HL-60/S4 treated with retinoic acid at 250 ng/mL for 4 days and 3 days (cell line): Measurements from ENCODE around the gene CBLN2.

Source experiments
- in situ Hi-C: fragments of 300-500 bp; cut with MboI; formaldehyde crosslinking; loops from 2 replicates; pipeline ENCODE4 v1.7.0; 2022; ENCODE audit warnings: low sequenced_read_pairs

CBLN2 gene

DNA sequence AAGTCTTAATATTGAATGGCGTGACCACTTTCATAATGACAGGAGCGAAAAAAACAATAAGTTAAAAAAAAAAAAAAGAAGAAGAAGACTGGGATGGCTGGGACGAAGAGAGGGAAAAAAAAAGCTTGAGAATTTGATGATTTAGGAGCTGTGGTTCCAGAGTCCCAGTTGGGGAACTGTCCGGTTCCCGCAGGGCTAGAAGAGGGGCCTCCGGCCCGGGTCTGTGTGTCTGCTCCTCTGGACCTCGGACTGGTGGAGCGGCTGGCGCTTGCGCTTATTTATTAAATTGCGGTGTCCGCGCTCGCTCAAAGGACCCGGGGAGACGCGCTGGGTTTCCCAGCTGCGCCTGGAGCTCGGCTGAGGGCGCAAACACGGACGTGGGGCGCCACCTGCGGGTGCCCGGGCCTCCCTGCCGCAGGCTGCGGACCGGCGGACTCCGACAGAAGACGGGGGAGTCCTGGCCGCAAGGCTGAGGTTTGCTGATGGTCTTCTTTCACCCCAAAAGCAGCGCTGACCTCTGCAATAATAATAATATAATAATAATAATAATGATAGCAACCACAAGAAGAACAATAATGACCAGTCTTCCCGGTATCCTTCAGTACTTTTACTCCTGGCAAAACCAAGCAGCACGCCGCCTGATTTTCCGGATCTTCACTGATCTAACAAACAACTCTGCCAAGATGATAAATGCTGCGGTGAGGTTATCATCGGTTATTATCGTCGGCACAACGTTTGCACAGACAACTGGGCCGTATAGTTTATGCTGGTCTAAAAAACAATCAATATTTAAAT, at the start of gene CBLN2:
Gene CBLN2 (minus strand): TSS at position 251 of the 795 bp plus-strand sequence. CDS start 2,182 bp downstream, outside the sequence.
- in situ Hi-C loops = no loop called here

GRCh38 chr18:72588360-72588759, 44.2 kb upstream of the CBLN2 start:
- in situ Hi-C loops = no loop called here

- in situ Hi-C loops = no loop called here
Measured at GRCh38 chr18:72584787-72585186, 40.6 kb upstream of the CBLN2 start.

DNA sequence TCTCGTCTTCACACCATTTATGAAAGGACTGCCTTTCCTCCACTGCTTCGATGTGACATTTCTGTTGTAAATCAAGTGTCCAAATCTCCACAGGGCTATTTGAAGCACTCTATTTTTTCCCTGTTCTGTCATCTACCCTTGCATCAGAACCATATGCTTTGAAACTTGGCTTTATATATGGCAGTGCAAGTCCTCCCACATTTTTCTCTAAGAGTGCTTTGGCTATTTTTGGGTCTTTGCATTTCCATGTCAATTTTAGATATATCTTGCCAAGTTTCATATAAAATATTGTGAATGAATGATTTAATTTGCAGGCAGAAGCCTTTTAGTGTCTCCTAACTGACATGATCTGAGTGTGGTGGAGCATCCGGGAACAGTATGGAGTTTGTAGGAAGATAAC, 37.8 kb upstream of the CBLN2 start:
- in situ Hi-C loops = no loop called here

GRCh38 chr18:72572896-72573295, 28.8 kb upstream of the CBLN2 start:
- in situ Hi-C loops = no loop called here

DNA sequence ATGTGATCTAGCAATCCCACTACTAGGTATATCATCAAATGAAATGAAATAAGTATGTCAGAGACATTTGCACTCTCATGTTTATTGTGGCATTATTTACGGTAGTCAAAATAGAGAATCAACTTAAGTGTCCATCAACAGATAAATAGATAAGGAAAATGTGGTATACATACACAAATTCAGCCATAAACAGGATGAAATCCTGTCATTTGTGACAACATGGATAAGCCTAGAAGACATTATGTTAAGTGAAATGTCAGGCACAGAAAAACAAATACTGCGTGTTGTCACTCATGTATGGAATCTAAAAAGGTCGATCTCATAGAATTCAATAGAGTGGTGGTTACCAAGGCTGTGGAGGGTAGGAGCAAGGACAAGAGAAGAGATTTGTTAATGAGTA, 22.1 kb upstream of the CBLN2 start:
- in situ Hi-C loops = no loop called here

- in situ Hi-C loops = no loop called here
Measured at GRCh38 chr18:72555968-72556367, 11.8 kb upstream of the CBLN2 start.

DNA sequence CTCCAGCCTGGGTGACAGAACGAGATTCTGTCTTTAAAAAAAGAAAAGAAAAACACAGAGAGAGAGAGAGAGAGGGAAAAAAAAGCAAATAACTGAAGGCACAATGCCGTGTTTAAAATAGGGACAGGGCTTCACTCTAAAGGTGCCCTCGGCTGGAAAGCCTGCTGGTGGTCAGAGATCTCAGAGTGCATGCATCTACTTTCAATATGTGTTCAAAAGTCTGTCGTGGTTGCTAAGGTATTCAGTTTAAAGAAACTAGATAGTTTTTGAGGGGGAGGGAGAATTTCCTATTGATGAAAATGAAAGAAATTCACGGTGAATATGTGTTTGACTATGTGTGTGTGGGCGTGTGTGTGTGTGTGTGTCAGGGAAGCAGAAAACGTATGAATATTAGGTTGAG, 11.0 kb upstream of the CBLN2 start:
- in situ Hi-C loops = no loop called here

DNA sequence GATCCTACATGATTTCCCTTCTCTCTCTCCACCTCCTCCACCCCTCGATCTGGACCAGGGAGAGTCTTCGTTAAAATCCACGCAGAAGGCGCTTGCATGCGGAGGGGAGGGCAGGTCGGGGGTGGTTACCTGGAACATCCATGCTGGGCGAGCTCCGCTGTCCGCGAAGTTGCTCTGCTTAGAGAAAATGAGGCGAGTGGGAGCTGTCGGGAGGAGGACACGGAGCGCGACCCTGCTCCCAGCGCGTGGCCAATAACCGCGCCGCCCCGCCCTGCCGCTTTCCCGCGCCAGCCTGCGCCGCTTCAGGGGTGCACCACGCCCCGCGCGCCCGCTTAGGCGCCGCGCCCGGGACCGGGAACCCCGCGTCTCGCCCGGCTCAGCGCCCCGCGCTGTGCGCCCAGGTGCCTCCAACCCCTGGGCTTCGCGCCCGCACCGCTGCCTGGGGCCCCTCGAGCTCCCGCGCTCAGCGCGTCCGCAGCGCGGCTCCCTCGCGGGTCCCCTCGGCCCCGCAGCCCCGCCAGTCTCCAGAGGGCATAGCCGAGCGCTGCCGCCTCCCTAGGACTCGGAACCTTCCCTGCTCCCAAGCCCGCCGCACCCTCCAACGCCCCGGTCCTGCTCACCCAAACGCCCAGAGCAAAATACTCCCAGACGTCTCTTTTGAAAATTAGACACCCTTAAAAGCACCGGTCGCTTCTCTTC, 636 bp downstream of the CBLN2 start:
- in situ Hi-C loops = no loop called here

- in situ Hi-C loops = no loop called here
Measured at GRCh38 chr18:72542984-72543356, 1.2 kb downstream of the CBLN2 start.

- in situ Hi-C loops = no loop called here
Measured at GRCh38 chr18:72542342-72542741, 1.8 kb downstream of the CBLN2 start.

DNA sequence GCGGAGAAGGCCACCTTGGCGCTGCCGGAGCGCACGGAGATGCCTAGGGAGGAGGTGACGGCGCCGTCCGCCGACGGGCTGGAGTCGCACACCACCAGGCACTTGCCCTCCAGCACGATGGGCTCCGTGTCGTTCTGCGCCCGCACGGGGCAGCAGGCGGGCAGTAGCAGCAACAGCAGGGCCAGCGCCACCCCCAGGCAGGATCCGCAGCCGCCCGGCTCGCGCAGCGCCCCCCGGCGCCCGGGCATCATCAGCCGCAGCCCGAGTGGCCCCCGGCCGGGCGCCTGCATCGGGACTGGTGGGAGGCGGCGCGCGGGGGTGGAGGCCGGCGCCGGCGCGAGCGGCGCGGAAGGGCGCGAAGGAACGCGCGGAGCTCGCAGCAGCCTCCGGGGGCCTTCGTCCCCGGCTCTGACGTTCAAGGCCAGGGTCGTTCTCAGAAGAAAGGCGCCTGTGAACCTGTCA, 2.2 kb downstream of the CBLN2 start:
- in situ Hi-C loops = no loop called here

DNA sequence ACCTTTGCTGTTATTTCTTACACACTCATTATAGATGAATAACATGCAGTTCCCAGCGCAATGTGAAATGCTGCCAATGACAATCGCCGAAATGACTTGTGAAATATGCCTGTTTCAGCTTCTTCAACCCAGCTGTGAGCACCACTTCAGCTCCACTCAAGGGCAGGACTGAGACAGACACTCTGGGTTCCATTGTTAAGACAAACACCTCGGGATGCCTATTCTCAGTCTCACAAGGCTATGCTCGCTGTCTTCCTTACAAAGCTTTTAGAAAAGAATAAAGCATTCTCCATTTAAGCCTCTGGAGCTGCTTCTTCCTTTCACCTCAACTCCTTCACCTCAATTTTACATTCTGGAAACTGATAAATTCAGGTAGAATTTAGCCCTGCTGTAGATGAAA, 4.2 kb downstream of the CBLN2 start:
- in situ Hi-C loops = no loop called here

GRCh38 chr18:72530622-72531021, 13.5 kb downstream of the CBLN2 start:
- in situ Hi-C loops = no loop called here

DNA sequence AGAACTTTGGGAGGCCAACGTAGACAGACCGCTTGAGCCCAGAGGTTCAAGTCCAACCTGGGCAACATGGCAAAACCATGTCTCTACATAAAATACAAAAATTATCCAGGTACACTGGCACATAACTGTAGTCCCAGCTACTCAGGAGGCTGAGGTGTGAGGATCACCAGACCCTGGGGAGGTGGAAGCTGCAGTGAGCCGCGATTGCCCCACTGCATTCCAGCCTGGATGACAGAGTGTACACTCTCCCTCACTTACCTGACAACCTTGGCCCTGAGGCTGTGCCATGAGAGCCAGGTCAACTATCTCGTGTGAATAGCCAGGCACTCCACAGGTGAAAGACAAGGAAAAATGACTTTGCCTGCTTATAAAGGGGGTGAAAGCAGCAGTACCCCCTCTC, 39.3 kb downstream of the CBLN2 start:
- in situ Hi-C loops = no loop called here

- in situ Hi-C loops = no loop called here
Measured at GRCh38 chr18:72502671-72503431, 41.3 kb downstream of the CBLN2 start.

DNA sequence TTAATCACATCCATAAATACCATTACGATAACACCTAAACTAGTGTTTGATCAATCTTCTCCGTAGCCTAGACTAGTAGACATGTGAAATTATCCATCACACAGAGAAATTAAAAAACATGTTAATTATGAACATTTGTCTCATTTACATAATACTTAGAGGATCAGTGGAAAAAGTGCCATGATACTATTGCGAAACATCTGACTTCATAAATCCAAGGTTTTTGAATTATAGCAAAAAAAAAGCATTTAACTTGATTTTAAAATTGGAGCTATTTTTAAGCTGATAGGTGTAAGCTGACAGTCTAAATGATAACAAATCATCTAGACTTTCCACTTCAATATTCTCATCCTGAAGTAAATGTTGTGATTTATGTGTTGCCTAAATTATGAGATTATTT, 51.6 kb downstream of the CBLN2 start:
- in situ Hi-C loops = no loop called here
